GM06990 (cell line): Measurements from ENCODE around the gene SLC24A5.

ENCODE experiments used
- DNase-seq: peaks from one replicate; pipeline ENCODE4 v3.0.0-alpha.2; 2011; ENCODE audit not compliant: insufficient read length; ENCODE audit errors: extremely low read depth
- H3K27me3 ChIP-seq: replicated peaks from 2 replicates; pipeline ENCODE4 v1.6.0; 2011; ENCODE audit warnings: low read length; ENCODE audit not compliant: control insufficient read depth, insufficient read depth
- H3K36me3 ChIP-seq: 2 replicates; pipeline ENCODE4 v1.5.1; 2011; ENCODE audit warnings: low read length; ENCODE audit not compliant: control insufficient read depth, insufficient read depth
- H3K4me3 ChIP-seq: replicated peaks from 2 replicates; pipeline ENCODE4 v1.5.1; 2011; ENCODE audit warnings: low read depth, mild to moderate bottlenecking, control low read depth, low read length
- TF ChIP-seq, protein P1 (sequence below): IDR thresholded peaks from 2 replicates; pipeline ENCODE4 v1.5.1; 2011; ENCODE audit warnings: low read length, control low read depth, mild to moderate bottlenecking, inconsistent platforms; ENCODE audit not compliant: insufficient read depth, poor library complexity, severe bottlenecking

The SLC24A5 gene

DNA sequence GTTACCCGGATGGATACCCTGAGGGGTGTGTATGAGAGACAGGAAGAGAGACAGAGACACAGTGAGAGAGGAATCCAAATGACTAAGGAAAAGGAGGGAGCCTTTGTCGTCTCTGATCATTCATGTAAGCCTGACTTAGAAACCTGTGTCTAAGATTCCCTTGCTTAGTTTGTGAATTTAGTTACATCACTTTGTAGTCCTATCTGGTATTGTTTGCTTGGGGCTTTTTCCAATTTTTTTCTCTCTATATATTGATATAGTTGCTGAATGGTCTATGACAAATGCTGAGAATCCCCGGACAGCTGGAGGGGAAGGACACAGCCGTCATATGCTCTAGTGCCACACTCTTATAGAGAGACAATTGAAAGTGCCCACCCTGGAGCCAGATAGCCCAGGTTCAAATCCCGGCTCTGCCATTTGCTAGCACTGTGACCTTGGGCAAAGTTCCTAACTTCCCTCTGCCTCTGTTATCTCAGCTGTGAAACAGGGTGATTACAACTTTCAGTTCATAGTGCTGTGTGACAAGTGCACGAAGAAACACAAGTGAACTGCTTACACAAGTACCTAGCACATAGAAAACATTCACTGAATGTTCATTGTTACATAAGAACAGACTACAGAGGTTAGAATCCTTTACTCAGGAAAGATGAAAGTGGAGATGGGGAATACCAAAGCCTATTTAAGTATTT, 6.0 kb downstream of the SLC24A5 start:
- no peaks in the 10 kb centered on the region for H3K36me3 ChIP-seq
- DNase-seq, result no peak
- TF ChIP-seq, protein P1, sequence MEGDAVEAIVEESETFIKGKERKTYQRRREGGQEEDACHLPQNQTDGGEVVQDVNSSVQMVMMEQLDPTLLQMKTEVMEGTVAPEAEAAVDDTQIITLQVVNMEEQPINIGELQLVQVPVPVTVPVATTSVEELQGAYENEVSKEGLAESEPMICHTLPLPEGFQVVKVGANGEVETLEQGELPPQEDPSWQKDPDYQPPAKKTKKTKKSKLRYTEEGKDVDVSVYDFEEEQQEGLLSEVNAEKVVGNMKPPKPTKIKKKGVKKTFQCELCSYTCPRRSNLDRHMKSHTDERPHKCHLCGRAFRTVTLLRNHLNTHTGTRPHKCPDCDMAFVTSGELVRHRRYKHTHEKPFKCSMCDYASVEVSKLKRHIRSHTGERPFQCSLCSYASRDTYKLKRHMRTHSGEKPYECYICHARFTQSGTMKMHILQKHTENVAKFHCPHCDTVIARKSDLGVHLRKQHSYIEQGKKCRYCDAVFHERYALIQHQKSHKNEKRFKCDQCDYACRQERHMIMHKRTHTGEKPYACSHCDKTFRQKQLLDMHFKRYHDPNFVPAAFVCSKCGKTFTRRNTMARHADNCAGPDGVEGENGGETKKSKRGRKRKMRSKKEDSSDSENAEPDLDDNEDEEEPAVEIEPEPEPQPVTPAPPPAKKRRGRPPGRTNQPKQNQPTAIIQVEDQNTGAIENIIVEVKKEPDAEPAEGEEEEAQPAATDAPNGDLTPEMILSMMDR, result no peak
- H3K4me3 ChIP-seq, result no peak overlapping the region
- no peaks in the 10 kb centered on the region; the same call in 1 of the 2 replicates for H3K27me3 ChIP-seq

DNA sequence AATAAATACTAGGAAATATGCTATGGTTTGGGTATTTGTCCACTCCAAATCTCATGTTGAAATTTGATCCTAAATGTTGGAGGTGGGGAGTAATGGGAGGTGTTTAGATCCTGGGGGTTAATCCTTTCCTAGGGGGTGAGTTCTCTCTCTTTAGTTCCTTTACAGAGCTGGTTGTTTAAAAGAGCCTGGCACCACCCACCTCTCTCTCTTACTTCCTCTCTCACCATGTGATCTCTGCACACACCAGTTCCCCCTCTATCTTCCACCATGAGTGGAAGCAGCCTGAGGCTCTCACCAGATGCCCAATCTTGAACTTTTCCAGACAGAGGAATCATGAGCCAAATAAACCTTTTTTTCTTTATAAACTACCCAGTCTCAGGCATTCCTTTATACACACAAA, 10.5 kb downstream of the SLC24A5 start:
- TF ChIP-seq, protein P1, result no peak
- no peaks in the 10 kb centered on the region for H3K36me3 ChIP-seq
- DNase-seq, result no peak
- no peaks in the 10 kb centered on the region for H3K27me3 ChIP-seq
- H3K4me3 ChIP-seq, result no peak overlapping the region

DNA sequence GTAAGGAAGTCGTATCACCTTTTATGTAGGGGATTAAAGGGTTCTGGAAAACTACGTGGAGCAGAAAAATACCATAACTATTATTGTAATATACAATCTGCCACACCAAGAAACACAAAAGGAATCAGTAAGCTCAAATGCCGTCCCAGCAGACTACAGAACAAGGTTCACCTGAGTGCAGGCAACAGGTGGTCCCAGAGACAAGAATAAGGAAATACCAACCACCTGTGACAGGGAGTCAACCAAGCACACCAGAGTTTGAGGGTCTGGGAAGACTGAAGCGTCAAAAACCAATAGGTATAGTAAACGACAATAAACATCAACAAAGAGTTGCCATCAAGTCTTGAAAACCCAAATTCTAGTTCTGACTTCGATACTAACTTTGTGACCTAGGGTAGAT, 12.1 kb downstream of the SLC24A5 start:
- DNase-seq, result no peak
- TF ChIP-seq, protein P1, result no peak
- H3K27me3 ChIP-seq, result no peaks in the 10 kb centered on the region
- no peak overlapping the region for H3K4me3 ChIP-seq
- no peaks in the 10 kb centered on the region for H3K36me3 ChIP-seq

DNA sequence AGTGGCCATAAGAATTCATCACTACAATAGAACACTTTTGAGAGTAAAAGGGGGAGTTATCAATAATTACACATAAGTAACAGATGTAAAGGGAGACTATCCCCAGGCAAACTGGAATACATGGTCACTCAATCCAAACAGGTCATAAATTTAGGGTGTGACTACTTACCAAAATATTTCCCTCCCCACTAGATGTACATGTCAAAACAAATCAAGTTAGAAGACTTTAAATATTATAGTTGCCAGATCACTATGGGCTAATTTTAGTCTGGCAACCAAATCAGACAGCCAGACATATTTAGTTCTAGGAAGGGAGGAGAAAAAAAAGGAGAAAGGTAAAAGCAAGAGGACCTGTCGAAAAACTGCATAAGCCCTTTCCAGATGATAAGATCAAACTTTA, 23.1 kb downstream of the SLC24A5 start:
- no peak for DNase-seq
- TF ChIP-seq, protein P1, result no peak
- Histone ChIP-seq H3K4me3 (no peak overlapping the region), H3K27me3 (no peaks in the 10 kb centered on the region), H3K36me3 (peaks cover 1% of the 10 kb centered on the region)

DNA sequence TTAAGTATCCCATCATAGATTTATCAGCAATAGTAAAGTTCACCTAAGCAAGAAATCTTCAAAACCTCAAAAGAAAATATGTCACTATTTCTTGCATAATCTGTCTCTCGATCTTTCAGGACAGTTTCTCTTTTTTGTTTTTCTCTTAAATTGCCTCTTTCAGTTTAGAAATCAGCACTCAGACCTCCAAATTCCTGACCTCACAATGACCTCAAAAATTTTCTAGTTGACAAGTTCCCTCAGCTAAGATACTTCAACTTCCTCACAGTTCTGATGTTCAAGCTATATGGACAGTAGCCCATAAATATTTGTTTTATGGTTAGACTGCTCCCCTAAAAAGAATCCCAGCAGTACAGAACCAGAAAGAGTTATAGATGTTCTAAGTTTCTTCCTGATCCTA, 24.1 kb downstream of the SLC24A5 start:
- peak; percentile 15 for DNase-seq
- TF ChIP-seq, protein P1, result no peak
- Histone ChIP-seq H3K36me3 (peaks cover 1% of the 10 kb centered on the region), H3K27me3 (no peaks in the 10 kb centered on the region), H3K4me3 (no peak overlapping the region)

DNA sequence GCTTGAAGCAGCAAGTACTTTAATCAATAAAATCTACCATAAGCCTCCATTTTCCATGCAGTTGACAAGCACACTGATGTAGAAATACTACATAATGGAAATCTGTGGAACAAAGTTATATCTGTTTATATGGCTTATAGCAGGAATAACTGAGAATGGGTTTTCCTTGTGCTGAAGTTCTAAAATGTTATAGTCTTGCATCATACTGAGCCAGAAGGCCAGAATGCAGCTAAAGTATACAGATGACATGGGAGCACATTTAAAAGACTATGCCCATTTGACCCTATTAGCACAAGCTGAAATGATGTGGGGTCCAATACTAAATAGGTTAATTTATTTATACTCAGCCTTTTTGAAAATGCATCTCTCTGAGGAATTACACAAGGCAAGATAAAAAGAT, 25.1 kb downstream of the SLC24A5 start:
- DNase-seq, result no peak
- no peaks in the 10 kb centered on the region for H3K27me3 ChIP-seq
- TF ChIP-seq, protein P1, result no peak
- peaks cover 1% of the 10 kb centered on the region for H3K36me3 ChIP-seq
- no peak overlapping the region for H3K4me3 ChIP-seq
